ENCODE data around the gene EMX1. TPM values are rescaled to one million over a fixed set of nuclear protein-coding genes. Genes with fewer than 3 reads are reported as not detected.

The EMX1 gene
- total RNA-seq, 1 donor from 2014 or later = not detected

GRCh38 chr2:72936660-72937355 is 19.5 kb downstream of the EMX1 start:
- intact Hi-C loops (cut with micrococcal nuclease) = no loop called here
- ATAC-seq (no peak), DNase-seq (peak; percentile 19)

- ATAC-seq (no peak), DNase-seq (no peak)
- intact Hi-C loops (cut with micrococcal nuclease) = no loop called here
Observed at GRCh38 chr2:72937356-72937669, 20.0 kb downstream of the EMX1 start.

GRCh38 chr2:72938455-72938854 is 21.1 kb downstream of the EMX1 start:
- ATAC-seq = no peak
- DNase-seq = no peak
- intact Hi-C loops (cut with micrococcal nuclease) = no loop called here

GRCh38 chr2:72940361-72940760 is 23.0 kb downstream of the EMX1 start:
- ATAC-seq (no peak), DNase-seq (no peak)
- intact Hi-C loops (cut with micrococcal nuclease) = no loop called here

GRCh38 chr2:72940786-72941185 is 23.5 kb downstream of the EMX1 start:
- ATAC-seq = peak; percentile 47
- intact Hi-C loops (cut with micrococcal nuclease) = no loop called here
- DNase-seq = no peak

- DNase-seq (no peak), ATAC-seq (no peak)
- intact Hi-C loops (cut with micrococcal nuclease) = no loop called here
Observed at GRCh38 chr2:72942293-72942692, 25.0 kb downstream of the EMX1 start.

GRCh38 chr2:72942881-72943418 is 25.6 kb downstream of the EMX1 start:
- DNase-seq = no peak

GRCh38 chr2:72943540-72944395 is 26.4 kb downstream of the EMX1 start:
- intact Hi-C loops (cut with micrococcal nuclease) = no loop called here
- no peak for ATAC-seq
- DNase-seq = no peak

More at GRCh38 chr2:72942881-72943418, 25.6 kb downstream of the EMX1 start:
- no peak for ATAC-seq
- intact Hi-C loops (cut with micrococcal nuclease) = no loop called here

- intact Hi-C loops (cut with micrococcal nuclease) = no loop called here
- ATAC-seq (no peak), DNase-seq (no peak)
Observed at GRCh38 chr2:72944804-72945449, 27.6 kb downstream of the EMX1 start.

GRCh38 chr2:72945450-72946019 is 28.2 kb downstream of the EMX1 start:
- intact Hi-C loops (cut with micrococcal nuclease) = no loop called here
- ATAC-seq (no peak), DNase-seq (no peak)

- no peak for ATAC-seq
- DNase-seq = no peak
- intact Hi-C loops (cut with micrococcal nuclease) = no loop called here
Observed at GRCh38 chr2:72946466-72946865, 29.1 kb downstream of the EMX1 start.

GRCh38 chr2:72947952-72948830 is 30.9 kb downstream of the EMX1 start:
- intact Hi-C loops (cut with micrococcal nuclease) = no loop called here
- DNase-seq = no peak
- no peak for ATAC-seq

GRCh38 chr2:72949045-72949444 is 31.7 kb downstream of the EMX1 start:
- intact Hi-C loops (cut with micrococcal nuclease) = no loop called here
- ATAC-seq = no peak
- DNase-seq = no peak

- DNase-seq (no peak), ATAC-seq (no peak)
- intact Hi-C loops (cut with micrococcal nuclease) = no loop called here
Observed at GRCh38 chr2:72949642-72950041, 32.3 kb downstream of the EMX1 start.

GRCh38 chr2:72950558-72951255 is 33.4 kb downstream of the EMX1 start:
- DNase-seq (no peak), ATAC-seq (no peak)
- intact Hi-C loops (cut with micrococcal nuclease) = no loop called here

- DNase-seq (no peak), ATAC-seq (no peak)
- intact Hi-C loops (cut with micrococcal nuclease) = no loop called here
Observed at GRCh38 chr2:72951303-72952095, 34.2 kb downstream of the EMX1 start.

- ATAC-seq = no peak
- no peak for DNase-seq
- intact Hi-C loops (cut with micrococcal nuclease) = no loop called here
Observed at GRCh38 chr2:72952110-72952823, 34.9 kb downstream of the EMX1 start.
